MM.1S (cell line): ENCODE results near the gene HADHB.

ENCODE experiments used
- CTCF ChIP-seq: fragments of 300-600 bp; sonication (generic); IDR thresholded peaks from 2 replicates; pipeline ENCODE4 v1.5.1; 2016; ENCODE audit warnings: antibody characterized with exemption, low read length, mixed read lengths
- EZH2 ChIP-seq: fragments of 300-600 bp; sonication (generic); optimal IDR thresholded peaks from 2 replicates; pipeline ENCODE3; 2017; ENCODE audit warnings: low read depth, mild to moderate bottlenecking, antibody characterized with exemption, low read length, mixed read lengths

GRCh38 chr2:26325851-26326250, 81.1 kb downstream of the HADHB start:
- TF ChIP-seq CTCF (no peak), EZH2 (no peak)
